Small intestine (tissue), 7 donors: ENCODE measurements around the gene MAPKAPK2. TPM values are rescaled to one million over a fixed set of nuclear protein-coding genes. Genes with fewer than 3 reads are reported as not detected.

Source experiments
- DNase-seq, 2 donors: peaks; one replicate each; pipeline versions ENCODE4 v3.0.0 to v3.0.0-alpha.2; 2013
- FAIRE-seq: peaks from 2 replicates; lab custom pipeline; 2012; peaks lifted over from hg19 to GRCh38; lab: Jason Lieb, UNC
- H3K27ac ChIP-seq, 3 donors: one replicate each; pipeline ENCODE4 v1.5.1; 2013; ENCODE audit warnings: low read length in 2 of 3, mild to moderate bottlenecking in 2 of 3, control low read depth in 1 of 3, inconsistent platforms in 1 of 3, low read depth in 1 of 3, moderate library complexity in 1 of 3
- H3K27me3 ChIP-seq, 3 donors: one replicate each; pipeline ENCODE4 v1.6.1; 2013; ENCODE audit warnings: low read length in 3 of 3, inconsistent platforms in 1 of 3; ENCODE audit not compliant: control insufficient read depth in 3 of 3, insufficient read depth in 3 of 3
- H3K36me3 ChIP-seq, 3 donors: one replicate each; pipeline ENCODE4 v1.6.1; 2013; ENCODE audit warnings: low read length in 3 of 3, inconsistent platforms in 1 of 3, low read depth in 1 of 3, mild to moderate bottlenecking in 1 of 3, moderate library complexity in 1 of 3; ENCODE audit not compliant: control insufficient read depth in 3 of 3, insufficient read depth in 2 of 3
- H3K4me1 ChIP-seq, 3 donors: one replicate each; pipeline ENCODE4 v1.6.1; 2013; ENCODE audit warnings: low read length in 2 of 3, inconsistent platforms in 1 of 3, low read depth in 1 of 3, mild to moderate bottlenecking in 1 of 3, moderate library complexity in 1 of 3; ENCODE audit not compliant: control insufficient read depth in 3 of 3, insufficient read depth in 2 of 3
- H3K4me3 ChIP-seq, 3 donors: one replicate each; pipeline ENCODE4 v1.5.1; 2013; ENCODE audit warnings: low read length in 3 of 3, control low read depth in 1 of 3, inconsistent platforms in 1 of 3, low read depth in 1 of 3, mild to moderate bottlenecking in 1 of 3, moderate library complexity in 1 of 3
- H3K9me3 ChIP-seq, 2 donors: one replicate each; pipeline ENCODE4 v1.6.1; 2013; ENCODE audit warnings: low read depth in 1 of 2, low read length in 1 of 2; ENCODE audit not compliant: control insufficient read depth in 2 of 2, insufficient read depth in 1 of 2
- WGBS, 3 donors: extraction: QIAGEN DNeasy Blood & Tissue Kit; methylation state at CpG; one replicate each; pipeline ENCODE4 v1.1.7; 2013; 5-methylcytosine and 5-hydroxymethylcytosine counted together
- polyA plus RNA-seq, 4 donors: library from polyadenylated mRNA; stranded (reverse) in 3 of 4; unstranded in 1 of 4; fragments of 200-250 nt in 3 of 4; fragments of 120-200 nt in 1 of 4; gene quantifications; one replicate each; pipeline versions ENCODE4 v1.2.1 to v1.2.3, GENCODE V29; 2013
- donor health status: healthy with polysubstance abuse.
- donor health status: control.
- donor health status: control.
- donor health status: Bipolar disorder and iron deficiency.
- donor health status: healthy.

MAPKAPK2 gene
- polyA plus RNA-seq, 4 donors: 56.4 to 93.5 (median 71.3) TPM

- Histone ChIP-seq H3K9me3 (no peaks in the 10 kb centered on the region), H3K36me3 (peaks cover 0 to 56% (median 5%) of the 10 kb centered on the region in 3 donors), H3K4me3 (no peak overlapping the region), H3K27ac (no peak overlapping the region), H3K27me3 (no peaks in the 10 kb centered on the region), H3K4me1 (peaks cover 2 to 35% (median 25%) of the 10 kb centered on the region in 3 donors)
- FAIRE-seq (no peak), DNase-seq (no peak)
- 71 to 74% (median 71%) methylated on average over 4 of the region's 4 CpGs for WGBS, 3 donors
These were observed 12.3 kb downstream of the MAPKAPK2 start for GRCh38 chr1:206696812-206697585.

GRCh38 chr1:206698011-206698410 is 13.3 kb downstream of the MAPKAPK2 start:
- DNase-seq (no peak), FAIRE-seq (no peak)
- Histone ChIP-seq H3K9me3 (no peaks in the 10 kb centered on the region), H3K27ac (no peak overlapping the region), H3K36me3 (peaks cover 0 to 55% (median 5%) of the 10 kb centered on the region in 3 donors), H3K4me3 (no peak overlapping the region), H3K27me3 (no peaks in the 10 kb centered on the region), H3K4me1 (peaks cover 2 to 27% (median 18%) of the 10 kb centered on the region in 3 donors)
- WGBS, 3 donors: 85 to 96% (median 91%) methylated on average over 2 of the region's 2 CpGs

GRCh38 chr1:206699000-206699586 is 14.4 kb downstream of the MAPKAPK2 start:
- FAIRE-seq (no peak), DNase-seq (no peak)
- WGBS, 3 donors: 80 to 89% (median 85%) methylated on average over 7 of the region's 7 CpGs
- Histone ChIP-seq H3K27me3 (no peaks in the 10 kb centered on the region), H3K36me3 (peaks cover 0 to 50% (median 2%) of the 10 kb centered on the region in 3 donors), H3K9me3 (no peaks in the 10 kb centered on the region), H3K4me3 (no peak overlapping the region), H3K27ac (peak overlapping the region in 1 of 3 donors; percentile 53), H3K4me1 (peaks cover 2 to 24% (median 22%) of the 10 kb centered on the region in 3 donors)

- no peak for DNase-seq
- H3K27me3 ChIP-seq: no peaks in the 10 kb centered on the region
- FAIRE-seq: no peak
- H3K36me3 ChIP-seq: peaks cover 0 to 48% (median 0%) of the 10 kb centered on the region in 3 donors
- peaks cover 2 to 27% (median 22%) of the 10 kb centered on the region in 3 donors for H3K4me1 ChIP-seq
- peak overlapping the region in 1 of 3 donors; percentile 53 for H3K27ac ChIP-seq
- no peak overlapping the region for H3K4me3 ChIP-seq
- H3K9me3 ChIP-seq: no peaks in the 10 kb centered on the region
- WGBS, 3 donors: 49 to 56% (median 53%) methylated on average over 4 of the region's 4 CpGs
These were observed 14.9 kb downstream of the MAPKAPK2 start for GRCh38 chr1:206699626-206700025.

- Histone ChIP-seq H3K36me3 (peaks cover 0 to 47% (median 0%) of the 10 kb centered on the region in 3 donors), H3K27me3 (no peaks in the 10 kb centered on the region), H3K27ac (peak overlapping the region in 2 of 3 donors; percentile 18 to 75), H3K4me1 (peaks cover 6 to 35% (median 27%) of the 10 kb centered on the region in 3 donors), H3K4me3 (no peak overlapping the region), H3K9me3 (no peaks in the 10 kb centered on the region)
- WGBS, 3 donors: 11 to 35% (median 24%) methylated on average over 2 of the region's 2 CpGs
- DNase-seq (no peak), FAIRE-seq (no peak)
These were observed 15.8 kb downstream of the MAPKAPK2 start for GRCh38 chr1:206700445-206701036.

GRCh38 chr1:206702260-206702659 is 17.6 kb downstream of the MAPKAPK2 start:
- no peak for DNase-seq
- no peaks in the 10 kb centered on the region for H3K27me3 ChIP-seq
- H3K27ac ChIP-seq: no peak overlapping the region
- peaks cover 15 to 47% (median 39%) of the 10 kb centered on the region in 3 donors for H3K4me1 ChIP-seq
- H3K36me3 ChIP-seq: peaks cover 0 to 50% (median 0%) of the 10 kb centered on the region in 3 donors
- no peak overlapping the region for H3K4me3 ChIP-seq
- no peak for FAIRE-seq
- no peaks in the 10 kb centered on the region for H3K9me3 ChIP-seq
- WGBS, 3 donors: 78 to 83% (median 81%) methylated on average over 7 of the region's 7 CpGs

GRCh38 chr1:206702803-206703202 is 18.1 kb downstream of the MAPKAPK2 start:
- no peak overlapping the region for H3K27ac ChIP-seq
- DNase-seq (no peak), FAIRE-seq (no peak)
- H3K4me3 ChIP-seq: no peak overlapping the region
- no peaks in the 10 kb centered on the region for H3K27me3 ChIP-seq
- 93 to 96% (median 95%) methylated on average over 1 of the region's 1 CpG for WGBS, 3 donors
- H3K36me3 ChIP-seq: peaks cover 0 to 44% (median 0%) of the 10 kb centered on the region in 3 donors
- H3K4me1 ChIP-seq: peaks cover 19 to 52% (median 45%) of the 10 kb centered on the region in 3 donors
- H3K9me3 ChIP-seq: no peaks in the 10 kb centered on the region

GRCh38 chr1:206703661-206704060 is 19.0 kb downstream of the MAPKAPK2 start:
- no peak for DNase-seq
- Histone ChIP-seq H3K9me3 (no peaks in the 10 kb centered on the region), H3K27ac (peak overlapping the region in 1 of 3 donors; percentile 7), H3K27me3 (no peaks in the 10 kb centered on the region), H3K36me3 (peaks cover 0 to 41% (median 0%) of the 10 kb centered on the region in 3 donors), H3K4me1 (peaks cover 21 to 56% (median 50%) of the 10 kb centered on the region in 3 donors), H3K4me3 (no peak overlapping the region)
- 66 to 67% (median 67%) methylated on average over 4 of the region's 4 CpGs for WGBS, 3 donors
- FAIRE-seq: no peak
